Body of pancreas (tissue), 4 donors: Measurements from ENCODE around the gene KCNC3.

Experiments
- POLR2A ChIP-seq, 3 donors: fragments of 450-650 bp; IDR thresholded peaks; one replicate each; pipeline ENCODE4 v1.6.1; 2016; ENCODE audit warnings: antibody characterized with exemption in 3 of 3, mild to moderate bottlenecking in 2 of 3
- TF ChIP-seq, protein P1 (sequence below), 7 experiments: fragments of 450-650 bp in 4 of 7; fragments of 200-600 bp in 3 of 7; sonication (generic) in 3 of 7; IDR thresholded peaks; one replicate each; pipeline ENCODE4 v1.5.1; 2016 to 2019; ENCODE audit warnings: antibody characterized with exemption in 7 of 7

DNA sequence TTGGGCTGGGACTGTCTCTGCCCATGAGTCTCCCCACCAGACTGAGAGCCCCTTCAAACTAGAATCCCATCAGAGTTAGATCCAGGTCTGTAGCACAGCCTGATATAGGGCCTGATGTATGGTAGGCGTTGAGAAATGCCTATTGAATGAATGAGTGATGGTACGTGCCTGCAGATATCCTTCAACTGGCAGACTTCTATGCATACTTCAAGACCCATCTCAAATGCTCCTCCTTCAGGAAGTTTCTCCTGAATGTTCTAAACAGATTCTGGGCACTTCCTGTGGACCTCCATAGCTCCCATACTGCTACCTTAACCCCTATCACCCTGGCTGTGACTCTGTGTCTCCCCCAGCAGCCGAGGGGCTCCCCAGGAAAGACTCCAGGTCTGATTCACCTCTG lies 48.2 kb downstream of the KCNC3 start:
- no peak for TF ChIP-seq POLR2A (IDR thresholded peaks at IDR 0.05)
- TF ChIP-seq, protein P1, sequence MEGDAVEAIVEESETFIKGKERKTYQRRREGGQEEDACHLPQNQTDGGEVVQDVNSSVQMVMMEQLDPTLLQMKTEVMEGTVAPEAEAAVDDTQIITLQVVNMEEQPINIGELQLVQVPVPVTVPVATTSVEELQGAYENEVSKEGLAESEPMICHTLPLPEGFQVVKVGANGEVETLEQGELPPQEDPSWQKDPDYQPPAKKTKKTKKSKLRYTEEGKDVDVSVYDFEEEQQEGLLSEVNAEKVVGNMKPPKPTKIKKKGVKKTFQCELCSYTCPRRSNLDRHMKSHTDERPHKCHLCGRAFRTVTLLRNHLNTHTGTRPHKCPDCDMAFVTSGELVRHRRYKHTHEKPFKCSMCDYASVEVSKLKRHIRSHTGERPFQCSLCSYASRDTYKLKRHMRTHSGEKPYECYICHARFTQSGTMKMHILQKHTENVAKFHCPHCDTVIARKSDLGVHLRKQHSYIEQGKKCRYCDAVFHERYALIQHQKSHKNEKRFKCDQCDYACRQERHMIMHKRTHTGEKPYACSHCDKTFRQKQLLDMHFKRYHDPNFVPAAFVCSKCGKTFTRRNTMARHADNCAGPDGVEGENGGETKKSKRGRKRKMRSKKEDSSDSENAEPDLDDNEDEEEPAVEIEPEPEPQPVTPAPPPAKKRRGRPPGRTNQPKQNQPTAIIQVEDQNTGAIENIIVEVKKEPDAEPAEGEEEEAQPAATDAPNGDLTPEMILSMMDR (IDR thresholded peaks at IDR 0.05) = no peak
